ENCODE data around the gene PODXL. TPM values are rescaled to one million over a fixed set of nuclear protein-coding genes. Genes with fewer than 3 reads are reported as not detected.

Gene PODXL
- total RNA-seq, 4 donors from 2014 or later, result 13.2 to 40.2 (median 26.6) TPM

DNA sequence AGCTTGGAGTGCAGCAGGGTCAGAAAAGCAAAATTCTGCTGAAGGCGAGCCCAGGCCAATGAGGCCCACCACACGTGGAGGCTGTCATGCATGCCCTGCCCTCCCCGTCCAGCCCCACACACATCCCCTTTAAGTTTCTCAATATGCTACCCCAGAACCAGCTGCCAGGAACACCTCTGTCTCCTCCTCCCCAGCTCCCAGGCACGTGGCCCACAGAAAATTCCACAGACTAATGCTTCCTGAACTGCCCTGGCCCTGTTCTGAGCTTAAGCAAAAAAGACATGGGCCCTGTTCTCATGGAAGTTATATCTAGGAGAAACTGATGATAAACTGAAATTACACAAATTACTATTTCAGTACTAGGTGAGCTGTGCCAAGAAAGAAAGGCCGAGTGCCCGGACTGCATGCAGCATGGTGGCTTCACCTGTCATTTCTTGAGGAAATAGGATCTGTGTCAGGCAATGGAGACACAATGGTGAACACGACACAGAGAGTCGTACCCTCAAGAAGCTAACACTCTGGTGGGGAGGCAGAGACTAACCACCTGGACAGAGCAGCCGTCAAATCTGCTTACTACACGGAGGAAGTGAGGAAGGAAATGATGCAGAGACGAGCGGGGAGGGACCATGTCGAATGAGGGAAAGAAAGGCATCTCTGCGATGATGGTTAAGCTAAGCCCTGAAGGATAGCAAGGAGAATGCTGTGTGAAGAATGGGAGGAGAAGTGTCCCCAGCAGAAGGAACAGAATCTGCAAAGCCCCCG lies 44.5 kb downstream of the PODXL start:
- Histone ChIP-seq H3K4me3 (no peak overlapping the region), H3K27ac (peak overlapping the region in 3 of 4 donors; percentile 29 to 45 (median 38)), H3K9me3 (no peaks in the 10 kb centered on the region), H3K4me1 (peaks cover 0 to 47% (median 3%) of the 10 kb centered on the region in 3 donors), H3K36me3 (peaks cover 0 to 18% of the 10 kb centered on the region in 2 donors), H3K27me3 (no peaks in the 10 kb centered on the region)
- 63 to 72% methylated on average over 9 of the region's 15 CpGs for WGBS, 2 donors (ENCODE audit: low coverage in 1 of 2)
- TF ChIP-seq, protein P1, sequence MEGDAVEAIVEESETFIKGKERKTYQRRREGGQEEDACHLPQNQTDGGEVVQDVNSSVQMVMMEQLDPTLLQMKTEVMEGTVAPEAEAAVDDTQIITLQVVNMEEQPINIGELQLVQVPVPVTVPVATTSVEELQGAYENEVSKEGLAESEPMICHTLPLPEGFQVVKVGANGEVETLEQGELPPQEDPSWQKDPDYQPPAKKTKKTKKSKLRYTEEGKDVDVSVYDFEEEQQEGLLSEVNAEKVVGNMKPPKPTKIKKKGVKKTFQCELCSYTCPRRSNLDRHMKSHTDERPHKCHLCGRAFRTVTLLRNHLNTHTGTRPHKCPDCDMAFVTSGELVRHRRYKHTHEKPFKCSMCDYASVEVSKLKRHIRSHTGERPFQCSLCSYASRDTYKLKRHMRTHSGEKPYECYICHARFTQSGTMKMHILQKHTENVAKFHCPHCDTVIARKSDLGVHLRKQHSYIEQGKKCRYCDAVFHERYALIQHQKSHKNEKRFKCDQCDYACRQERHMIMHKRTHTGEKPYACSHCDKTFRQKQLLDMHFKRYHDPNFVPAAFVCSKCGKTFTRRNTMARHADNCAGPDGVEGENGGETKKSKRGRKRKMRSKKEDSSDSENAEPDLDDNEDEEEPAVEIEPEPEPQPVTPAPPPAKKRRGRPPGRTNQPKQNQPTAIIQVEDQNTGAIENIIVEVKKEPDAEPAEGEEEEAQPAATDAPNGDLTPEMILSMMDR (IDR thresholded peaks at IDR 0.05), result no peak
- no peak for TF ChIP-seq POLR2A (IDR thresholded peaks at IDR 0.05)
- no peak for TF ChIP-seq POLR2AphosphoS5 (IDR thresholded peaks at IDR 0.05)
- TF ChIP-seq EP300 (IDR thresholded peaks at IDR 0.05), result no peak
- ATAC-seq, result no peak

DNA sequence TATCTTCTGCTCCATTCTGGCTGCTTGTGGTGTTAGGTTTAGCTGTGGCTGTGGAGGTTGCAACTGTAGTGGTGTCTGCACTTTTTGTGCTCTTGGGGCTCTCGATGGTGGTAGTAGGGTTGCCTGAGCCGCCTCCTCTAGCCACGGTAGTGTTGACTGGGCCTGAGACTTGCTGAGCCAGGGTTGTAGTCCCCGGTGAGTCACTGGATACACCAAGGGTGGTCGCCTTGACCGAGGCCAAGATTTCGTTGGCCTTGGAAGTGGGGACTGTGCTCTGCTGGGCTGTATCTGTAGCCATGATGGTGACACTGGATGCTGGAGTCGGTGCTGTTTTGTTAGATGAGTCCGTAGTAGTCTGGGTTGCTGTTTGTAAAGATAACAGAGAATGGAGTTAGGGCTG lies 45.4 kb downstream of the PODXL start:
- H3K4me3 ChIP-seq, result no peak overlapping the region
- no peak for TF ChIP-seq POLR2AphosphoS5 (IDR thresholded peaks at IDR 0.05)
- no peak for TF ChIP-seq EP300 (IDR thresholded peaks at IDR 0.05)
- no peak for TF ChIP-seq POLR2A (IDR thresholded peaks at IDR 0.05)
- TF ChIP-seq, protein P1 (IDR thresholded peaks at IDR 0.05), result no peak
- 80% methylated on average over 1 of the region's 9 CpGs; no CpG with 5 or more reads in 1 of the 2 donors for WGBS, 2 donors (ENCODE audit: low coverage in 1 of 2)
- peaks cover 0 to 25% of the 10 kb centered on the region in 2 donors for H3K36me3 ChIP-seq
- H3K4me1 ChIP-seq, result peaks cover 0 to 47% (median 3%) of the 10 kb centered on the region in 3 donors
- H3K27me3 ChIP-seq, result no peaks in the 10 kb centered on the region
- no peak for ATAC-seq
- H3K9me3 ChIP-seq, result no peaks in the 10 kb centered on the region
- H3K27ac ChIP-seq, result peak overlapping the region in 1 of 4 donors; percentile 45

DNA sequence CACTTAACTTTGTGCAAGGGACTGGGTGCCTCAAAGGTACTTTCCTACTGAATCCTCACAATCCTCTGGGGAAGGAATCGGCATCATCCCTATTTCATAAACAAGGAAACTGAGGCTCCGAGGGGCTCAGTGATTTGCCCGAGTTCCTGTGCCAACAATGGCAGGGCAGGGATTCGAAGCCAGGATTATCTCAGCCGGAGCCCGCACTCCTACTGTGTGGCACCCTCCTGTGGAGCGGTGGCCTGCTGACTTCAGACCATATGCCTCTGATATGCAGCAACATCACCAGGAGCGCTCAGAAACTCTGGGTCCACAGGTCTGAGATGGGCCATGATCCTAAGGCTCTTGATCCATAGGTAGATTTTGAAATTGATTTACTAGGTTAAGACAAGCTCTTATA lies 46.6 kb downstream of the PODXL start:
- no peak for ATAC-seq
- Histone ChIP-seq H3K9me3 (no peaks in the 10 kb centered on the region), H3K4me3 (no peak overlapping the region), H3K36me3 (peaks cover 0 to 27% of the 10 kb centered on the region in 2 donors), H3K4me1 (peaks cover 0 to 48% (median 3%) of the 10 kb centered on the region in 3 donors), H3K27ac (no peak overlapping the region), H3K27me3 (no peaks in the 10 kb centered on the region)
- TF ChIP-seq POLR2A (IDR thresholded peaks at IDR 0.05) (no peak), POLR2AphosphoS5 (IDR thresholded peaks at IDR 0.05) (no peak), EP300 (IDR thresholded peaks at IDR 0.05) (no peak)
- TF ChIP-seq, protein P1 (IDR thresholded peaks at IDR 0.05), result no peak
- 100% methylated on average over 1 of the region's 8 CpGs; no CpG with 5 or more reads in 1 of the 2 donors for WGBS, 2 donors (ENCODE audit: low coverage in 1 of 2)

DNA sequence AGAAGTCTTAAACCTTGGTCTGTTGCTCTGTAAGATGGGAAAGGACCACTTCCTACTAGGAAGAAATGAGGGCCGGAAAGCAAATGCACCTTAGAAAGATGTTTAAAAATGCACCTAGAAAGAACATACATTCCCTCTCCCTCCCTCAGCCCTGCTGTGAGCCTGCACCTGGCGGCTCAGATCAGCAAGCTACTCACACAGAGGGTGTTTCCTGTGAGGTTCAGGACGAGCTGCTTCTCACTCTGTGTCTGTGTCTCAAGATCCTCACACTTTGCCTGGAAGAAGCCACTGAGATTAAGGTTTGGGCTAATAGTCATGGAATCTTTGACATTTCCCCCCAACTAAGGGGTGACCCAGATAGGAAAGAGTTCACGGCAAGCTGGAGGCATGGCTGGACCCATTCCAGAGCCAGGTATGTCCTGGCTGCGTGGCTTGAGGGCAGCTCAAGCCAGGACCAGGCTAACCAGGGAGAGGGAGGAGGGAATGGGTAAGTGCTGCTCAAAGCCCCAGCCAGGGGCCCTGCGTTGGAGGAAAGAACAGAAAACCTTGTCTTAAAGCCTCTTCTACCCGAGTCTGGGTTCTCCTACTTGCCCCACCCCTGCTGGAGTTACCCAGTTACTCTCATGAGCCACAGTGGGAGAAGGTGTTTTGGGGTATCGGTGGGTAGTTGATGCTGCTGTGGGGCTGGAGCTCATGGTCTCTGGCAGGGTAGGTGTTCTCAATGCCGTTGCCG lies 47.5 kb downstream of the PODXL start:
- Histone ChIP-seq H3K9me3 (no peaks in the 10 kb centered on the region), H3K4me1 (peaks cover 0 to 52% (median 3%) of the 10 kb centered on the region in 3 donors), H3K4me3 (no peak overlapping the region), H3K27me3 (no peaks in the 10 kb centered on the region), H3K36me3 (peaks cover 0 to 27% of the 10 kb centered on the region in 2 donors), H3K27ac (no peak overlapping the region)
- ATAC-seq, result no peak
- 80 to 83% methylated on average over 7 to 8 of the region's 10 CpGs for WGBS, 2 donors (ENCODE audit: low coverage in 1 of 2)
- no peak for TF ChIP-seq EP300 (IDR thresholded peaks at IDR 0.05)
- TF ChIP-seq POLR2A (IDR thresholded peaks at IDR 0.05), result no peak
- TF ChIP-seq, protein P1 (IDR thresholded peaks at IDR 0.05), result no peak

All from gastroesophageal sphincter (tissue), 4 donors.